ENCODE results near the gene ZFAND2A. TPM values are rescaled to one million over a fixed set of nuclear protein-coding genes. Genes with fewer than 3 reads are reported as not detected.

The ZFAND2A gene
- total and polyA plus RNA-seq, 4 donors, result 17.3 to 44.3 (median 30.0) TPM

DNA sequence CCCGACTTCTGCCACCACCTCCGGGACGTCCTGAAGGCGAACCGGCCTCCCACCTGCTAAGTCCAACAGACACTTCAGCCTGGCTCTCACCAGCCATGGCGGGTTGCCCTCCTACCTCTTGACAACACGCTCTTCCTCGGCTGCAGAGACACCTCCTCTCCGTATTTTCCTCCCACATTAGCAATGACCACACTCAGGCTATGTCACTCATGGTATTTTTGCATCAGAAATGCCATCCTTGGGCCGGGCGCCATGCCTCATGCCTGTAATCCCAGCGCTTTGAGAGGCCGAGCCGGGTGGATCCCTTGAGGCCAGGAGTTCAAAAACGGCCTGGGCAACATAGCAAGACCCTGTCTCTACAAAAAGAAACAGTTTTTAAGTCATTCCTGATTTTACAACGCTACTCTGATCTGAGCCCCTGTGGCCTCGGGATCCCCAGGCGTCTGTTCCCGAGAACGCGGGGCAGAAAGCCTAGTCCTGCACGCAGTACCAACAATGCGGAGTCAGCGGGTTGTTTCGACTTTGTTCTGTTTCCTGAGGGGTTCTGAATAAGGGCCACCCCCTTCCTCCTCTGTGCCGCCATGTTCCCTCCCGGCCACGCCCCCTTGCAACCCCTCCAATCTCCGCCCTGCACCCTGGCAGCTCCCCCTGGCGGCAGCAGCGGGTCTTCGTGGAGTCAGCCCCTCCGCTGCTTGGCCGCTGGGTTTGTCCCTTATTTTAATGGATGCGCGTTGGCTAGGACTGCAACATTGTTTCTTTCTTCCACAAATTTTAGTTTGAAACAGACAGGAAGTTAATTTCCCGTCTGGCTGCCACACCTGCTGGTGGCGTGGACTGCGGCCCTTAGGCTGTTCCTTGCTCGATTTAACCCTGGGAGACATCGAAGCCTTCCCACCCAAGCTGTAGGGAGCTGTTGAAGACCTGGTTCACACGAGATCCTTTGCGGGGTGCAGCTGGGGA, 9.7 kb upstream of the ZFAND2A start:
- peaks cover 0 to 4% (median 0%) of the 10 kb centered on the region in 5 donors for H3K4me1 ChIP-seq (ENCODE audit: control insufficient read depth in 5 of 5, insufficient read depth in 5 of 5, low read length in 5 of 5)
- peak; percentile 88 for TF ChIP-seq CTCF (IDR thresholded peaks at IDR 0.05; ENCODE audit: control extremely low read depth, extremely low read depth)
- H3K27ac ChIP-seq (ENCODE audit: low read depth in 1 of 2, low read length in 1 of 2), result no peak overlapping the region
- H3K9me3 ChIP-seq (ENCODE audit: control insufficient read depth in 4 of 4, insufficient read depth in 3 of 4, low read length in 3 of 4), result no peaks in the 10 kb centered on the region
- peak; percentile 90 for ATAC-seq (ENCODE audit: insufficient read depth, low FRiP score)
- no peak overlapping the region for H3K9ac ChIP-seq (ENCODE audit: insufficient read depth in 1 of 2, low read length in 2 of 2)
- 39 to 45% methylated on average over 41 to 43 of the region's 43 CpGs for WGBS, 2 donors
- H3K4me3 ChIP-seq, result peak overlapping the region; percentile 15
- DNase-seq, result peak; percentile 67 to 74 (median 72)
- no peaks in the 10 kb centered on the region for H3K27me3 ChIP-seq (ENCODE audit: control insufficient read depth in 3 of 3, insufficient read depth in 3 of 3, low read length in 2 of 3)
- H3K36me3 ChIP-seq (ENCODE audit: control insufficient read depth in 4 of 4, insufficient read depth in 4 of 4, low read length in 4 of 4), result peaks cover 0 to 2% (median 0%) of the 10 kb centered on the region in 4 donors

- no peak overlapping the region for H3K9ac ChIP-seq (ENCODE audit: insufficient read depth in 1 of 2, low read length in 2 of 2)
- H3K4me1 ChIP-seq (ENCODE audit: control insufficient read depth in 5 of 5, insufficient read depth in 5 of 5, low read length in 5 of 5), result peaks cover 0 to 4% (median 0%) of the 10 kb centered on the region in 5 donors
- no peak for TF ChIP-seq CTCF (IDR thresholded peaks at IDR 0.05; ENCODE audit: control extremely low read depth, extremely low read depth)
- H3K4me3 ChIP-seq, result no peak overlapping the region
- no peaks in the 10 kb centered on the region for H3K27me3 ChIP-seq (ENCODE audit: control insufficient read depth in 3 of 3, insufficient read depth in 3 of 3, low read length in 2 of 3)
- WGBS, 2 donors, result 80 to 90% methylated on average over 11 of the region's 11 CpGs
- no peak overlapping the region for H3K27ac ChIP-seq (ENCODE audit: low read depth in 1 of 2, low read length in 1 of 2)
- DNase-seq (no peak), ATAC-seq (ENCODE audit: insufficient read depth, low FRiP score) (no peak)
- no peaks in the 10 kb centered on the region for H3K9me3 ChIP-seq (ENCODE audit: control insufficient read depth in 4 of 4, insufficient read depth in 3 of 4, low read length in 3 of 4)
- peaks cover 0 to 6% (median 0%) of the 10 kb centered on the region in 4 donors for H3K36me3 ChIP-seq (ENCODE audit: control insufficient read depth in 4 of 4, insufficient read depth in 4 of 4, low read length in 4 of 4)
Observed at GRCh38 chr7:1168422-1168821, 8.4 kb upstream of the ZFAND2A start.

GRCh38 chr7:1164436-1164835, 4.4 kb upstream of the ZFAND2A start:
- ATAC-seq (ENCODE audit: insufficient read depth, low FRiP score) (no peak), DNase-seq (no peak)
- Histone ChIP-seq H3K27ac (ENCODE audit: low read depth in 1 of 2, low read length in 1 of 2) (no peak overlapping the region), H3K4me1 (ENCODE audit: control insufficient read depth in 5 of 5, insufficient read depth in 5 of 5, low read length in 5 of 5) (peaks cover 0 to 9% (median 5%) of the 10 kb centered on the region in 5 donors), H3K4me3 (no peak overlapping the region), H3K9me3 (ENCODE audit: control insufficient read depth in 4 of 4, insufficient read depth in 3 of 4, low read length in 3 of 4) (no peaks in the 10 kb centered on the region), H3K27me3 (ENCODE audit: control insufficient read depth in 3 of 3, insufficient read depth in 3 of 3, low read length in 2 of 3) (no peaks in the 10 kb centered on the region), H3K9ac (ENCODE audit: insufficient read depth in 1 of 2, low read length in 2 of 2) (no peak overlapping the region), H3K36me3 (ENCODE audit: control insufficient read depth in 4 of 4, insufficient read depth in 4 of 4, low read length in 4 of 4) (peaks cover 0 to 8% (median 3%) of the 10 kb centered on the region in 4 donors)
- 89 to 94% methylated on average over 7 of the region's 7 CpGs for WGBS, 2 donors
- no peak for TF ChIP-seq CTCF (IDR thresholded peaks at IDR 0.05; ENCODE audit: control extremely low read depth, extremely low read depth)

All from lung (tissue), 12 donors.